NCI-H2227 treated with DMSO at 0.1 percent for 48 hours (cell line): Measurements from ENCODE around the gene MAX.
"Not testable (repeated sequence)": the region's sequence is repeated elsewhere in the genome, so short reads cannot be mapped to it uniquely, and the experiment has no call there.

Source experiments
- DNase-seq: peaks from one replicate; lab custom pipeline; 2025; lab: John Stamatoyannopoulos, UW

The MAX gene

DNA sequence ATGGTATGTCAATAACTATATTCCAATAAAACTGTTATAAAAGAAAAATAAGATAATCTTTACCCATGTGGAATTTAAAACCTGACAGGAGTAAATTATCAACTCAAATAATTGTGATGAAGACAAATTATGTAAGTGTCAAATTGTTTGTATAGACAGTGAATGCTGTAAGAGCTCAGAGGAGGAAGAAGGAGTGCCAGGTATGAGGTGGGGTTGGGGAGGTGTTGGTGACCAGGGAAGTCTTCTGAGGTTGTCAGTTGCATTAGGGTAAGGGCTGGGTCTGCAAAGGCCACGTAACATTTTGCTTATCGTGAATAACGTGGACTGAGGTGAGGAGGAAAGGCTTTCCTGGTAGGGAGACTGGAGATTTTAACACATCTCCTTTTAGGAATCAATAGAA is 2.5 kb upstream of the MAX start:
- no peak for DNase-seq

DNA sequence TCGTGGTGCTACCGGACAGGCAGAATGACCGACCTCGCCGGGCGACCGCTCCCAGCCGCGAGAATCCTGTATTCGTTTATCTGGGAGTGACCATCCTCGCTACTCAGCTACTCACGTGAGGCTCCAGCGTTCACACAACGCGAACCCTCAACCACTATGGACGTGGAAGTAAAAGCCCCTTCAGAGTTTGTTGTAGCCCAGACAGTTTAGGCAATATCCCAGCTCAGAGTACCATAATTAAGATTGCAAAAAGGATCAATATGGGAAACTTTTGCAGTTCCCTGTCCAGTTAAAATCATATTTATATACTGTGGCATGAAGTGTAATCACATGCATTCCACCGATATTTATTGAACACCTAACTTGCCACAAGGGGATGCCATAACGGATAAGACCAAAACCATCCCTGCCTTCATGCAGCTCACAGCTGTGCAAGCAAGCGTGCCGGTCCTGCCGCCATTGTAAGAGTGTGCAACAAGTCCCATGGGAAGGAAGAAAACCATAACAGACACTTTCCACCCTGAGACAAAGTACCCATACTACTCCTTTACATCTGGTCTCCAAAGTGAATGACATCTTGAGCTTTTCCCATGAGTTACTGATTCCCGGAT is 938 bp upstream of the MAX start:
- DNase-seq: peak; percentile 46

GRCh38 chr14:65101631-65102440 is 481 bp downstream of the MAX start:
- DNase-seq: no peak

DNA sequence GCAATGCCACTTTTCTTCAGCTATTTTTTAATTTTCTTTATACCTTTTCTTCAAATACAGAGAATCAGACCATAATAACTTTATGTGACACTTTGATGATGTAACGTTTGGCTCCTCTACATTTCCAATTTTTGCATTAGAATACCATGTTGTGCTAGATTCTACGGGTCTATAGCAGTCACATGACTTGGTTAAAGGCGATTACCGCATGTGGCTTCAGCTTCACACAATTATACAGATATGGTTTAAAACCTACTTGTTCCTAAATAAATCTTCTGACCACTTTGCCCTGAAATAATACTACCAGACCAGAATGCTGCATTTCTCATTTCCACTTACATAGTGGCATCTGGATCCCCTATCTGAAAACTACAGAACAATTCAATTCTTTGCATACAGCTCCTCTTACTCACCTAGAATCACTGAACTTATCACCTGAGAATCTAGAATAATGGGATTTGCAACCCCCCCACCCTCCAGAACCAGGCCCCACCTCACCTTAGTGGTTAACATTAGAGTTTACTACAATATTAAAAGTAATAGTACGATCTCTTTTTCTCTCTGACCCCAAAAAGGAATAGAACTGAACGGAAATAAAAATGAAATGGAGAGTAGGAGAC is 1.3 kb downstream of the MAX start:
- no peak for DNase-seq

GRCh38 chr14:65098586-65098985 is 3.7 kb downstream of the MAX start:
- no peak for DNase-seq

DNA sequence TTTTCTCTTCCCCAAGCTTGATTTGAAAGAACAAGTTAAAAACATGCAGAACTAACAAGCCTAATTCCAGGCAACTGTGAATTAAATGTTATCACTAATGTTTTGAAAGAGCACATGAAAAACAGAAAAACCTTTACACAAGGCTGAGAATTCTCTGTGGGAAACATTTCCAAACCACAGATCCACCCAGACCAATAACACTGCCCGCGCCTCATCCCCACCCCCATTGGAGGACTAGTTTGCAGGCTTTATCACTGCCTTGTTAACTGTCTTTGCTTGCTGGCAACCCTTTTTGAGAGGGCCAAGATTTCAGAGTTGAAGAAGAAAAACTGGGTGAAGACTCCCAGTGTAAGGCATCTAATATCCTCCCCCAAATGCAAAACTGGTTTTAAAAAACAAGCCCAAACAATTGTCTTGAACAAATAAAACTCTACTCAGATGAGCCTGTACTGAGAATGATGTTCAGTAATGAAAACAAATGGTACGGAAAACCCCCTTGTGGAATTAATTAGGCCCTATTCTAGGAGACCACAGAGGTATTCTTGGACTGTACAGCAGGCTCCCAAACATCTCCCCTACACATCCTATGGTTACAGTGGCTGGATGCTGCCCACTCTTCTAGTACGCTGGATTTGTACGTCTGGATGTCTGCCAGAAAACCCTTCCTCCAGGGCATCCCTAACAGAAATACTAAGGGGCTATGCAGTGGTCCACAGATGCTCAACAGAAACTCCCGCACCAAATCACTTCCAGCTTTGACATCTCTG is 5.8 kb downstream of the MAX start:
- no peak for DNase-seq

DNA sequence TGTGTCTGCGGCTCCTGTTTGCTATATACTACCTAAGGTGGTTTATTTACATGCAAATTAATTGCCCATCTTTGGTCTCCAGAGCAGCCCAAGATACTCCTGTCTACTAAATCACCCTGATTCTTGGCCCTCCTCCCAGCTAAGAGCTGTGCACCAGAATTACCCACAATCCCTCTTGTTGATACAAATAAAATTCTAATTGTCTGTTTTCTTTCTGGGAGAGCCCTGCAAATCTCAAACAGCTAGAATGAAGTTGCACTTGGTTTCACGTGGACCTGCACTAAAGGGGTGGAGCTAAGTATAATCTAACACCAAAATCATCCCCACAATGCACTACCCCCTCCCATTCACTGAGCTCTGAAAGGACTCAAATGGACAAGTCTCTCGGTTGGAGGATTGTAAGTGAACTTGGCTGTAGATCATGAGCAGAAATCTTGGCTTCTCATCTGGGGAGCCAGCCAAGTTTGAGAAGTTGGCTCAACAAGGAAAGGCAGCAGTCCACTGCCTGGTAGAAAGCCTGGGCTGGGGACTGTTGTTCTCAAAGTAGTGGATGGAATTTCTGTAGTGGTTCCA is 6.6 kb downstream of the MAX start:
- DNase-seq: no peak

GRCh38 chr14:65092349-65092748 is 10.0 kb downstream of the MAX start:
- DNase-seq: no peak

GRCh38 chr14:65087835-65088234 is 14.5 kb downstream of the MAX start:
- DNase-seq: not testable (repeated sequence)

DNA sequence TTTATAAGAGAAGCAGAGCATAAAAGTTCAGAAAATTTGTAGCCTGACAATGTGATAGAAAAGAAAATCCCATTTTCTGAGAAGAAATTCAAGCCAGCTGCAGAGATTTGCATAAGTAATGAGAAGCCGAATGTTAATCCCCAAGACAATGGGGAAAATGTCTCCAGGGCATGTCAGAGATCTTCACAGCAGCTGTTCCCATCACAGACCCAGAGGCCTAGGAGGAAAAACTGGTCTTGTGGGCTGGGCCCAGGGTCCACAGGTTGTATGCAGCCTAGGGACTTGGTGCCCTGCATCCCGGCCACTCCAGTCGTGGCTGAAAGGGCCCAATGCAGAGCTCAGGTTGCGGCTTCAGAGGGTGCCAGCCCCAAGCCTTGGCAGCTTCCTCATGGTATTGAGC is 15.6 kb downstream of the MAX start:
- not testable (repeated sequence) for DNase-seq

GRCh38 chr14:65084554-65085505 is 17.5 kb downstream of the MAX start:
- no peak for DNase-seq

GRCh38 chr14:65082930-65083329 is 19.4 kb downstream of the MAX start:
- no peak for DNase-seq

- DNase-seq: no peak
Observed at GRCh38 chr14:65080960-65081747, 21.2 kb downstream of the MAX start.

DNA sequence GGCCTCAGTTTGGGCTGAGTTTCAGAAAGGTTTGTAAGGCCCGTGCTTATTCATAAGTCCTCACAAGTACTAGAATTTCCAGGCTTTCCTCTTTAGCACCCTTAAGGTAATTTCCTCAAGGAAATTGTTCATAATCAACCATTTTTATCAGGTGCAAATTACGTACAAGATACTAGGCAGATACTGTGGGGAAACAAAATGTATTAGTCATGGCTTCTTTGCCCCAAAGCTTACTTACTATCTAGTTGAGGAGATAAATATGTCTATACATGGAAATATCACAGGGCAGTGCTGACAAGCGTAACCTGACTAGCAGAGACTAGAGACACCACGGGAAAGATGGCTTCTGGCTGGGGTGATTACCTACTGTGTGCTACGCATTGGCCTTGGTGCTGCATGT is 22.5 kb downstream of the MAX start:
- no peak for DNase-seq

DNA sequence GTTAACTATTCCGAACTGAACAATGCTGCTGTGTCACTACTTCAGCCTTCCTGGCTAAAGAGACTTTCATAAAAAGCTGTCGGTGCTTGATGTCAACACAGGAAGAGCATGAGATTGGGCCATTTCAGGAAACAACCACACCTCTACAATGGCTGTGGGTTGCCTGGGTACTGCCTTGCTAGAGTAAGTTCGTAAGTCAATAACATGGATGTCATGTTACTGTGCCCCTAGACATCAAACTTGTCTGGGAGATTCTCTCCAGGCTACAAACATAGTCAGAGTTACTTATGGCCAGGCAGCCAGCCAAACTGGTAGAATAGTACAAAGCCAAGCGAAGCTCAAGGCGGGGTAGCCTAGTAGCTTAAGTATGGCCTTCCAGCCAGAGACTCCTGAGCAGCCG is 23.1 kb downstream of the MAX start:
- DNase-seq: no peak

- DNase-seq: no peak
Observed at GRCh38 chr14:65077318-65077717, 25.0 kb downstream of the MAX start.

GRCh38 chr14:65075628-65076325 is 26.5 kb downstream of the MAX start:
- no peak for DNase-seq

DNA sequence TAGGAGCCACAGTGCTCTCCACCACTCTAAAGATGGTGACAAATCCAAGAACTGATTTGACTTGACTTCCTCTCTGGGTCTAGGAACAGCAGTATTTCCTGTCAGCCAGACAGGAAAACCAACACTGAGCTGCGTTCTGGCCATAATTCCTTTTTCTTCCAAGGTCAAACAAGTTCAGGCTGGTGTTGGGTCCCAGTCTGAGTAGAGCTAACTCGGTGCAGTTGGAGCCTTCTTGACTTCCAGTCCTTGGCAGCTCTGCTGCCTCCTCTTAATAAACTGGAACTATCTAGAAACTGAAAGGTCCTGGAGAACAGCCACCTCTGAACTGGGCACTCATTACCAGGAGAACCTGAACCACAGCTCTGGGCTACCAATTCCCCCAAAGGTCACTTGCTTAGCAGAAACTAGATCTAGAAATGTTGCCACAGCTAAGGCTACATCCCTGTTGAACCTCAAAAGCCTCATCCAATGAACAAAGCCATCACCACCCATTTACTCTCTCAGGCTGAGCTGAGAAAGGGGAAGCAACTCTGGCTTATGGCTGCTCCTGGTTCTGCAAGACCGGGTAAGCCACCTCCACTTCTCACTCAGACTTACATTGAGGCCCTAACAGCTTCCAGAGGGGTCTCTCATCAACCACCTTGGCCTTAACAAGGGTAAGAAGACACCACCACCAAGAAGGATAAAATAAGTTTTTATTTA is 27.7 kb downstream of the MAX start:
- no peak for DNase-seq

DNA sequence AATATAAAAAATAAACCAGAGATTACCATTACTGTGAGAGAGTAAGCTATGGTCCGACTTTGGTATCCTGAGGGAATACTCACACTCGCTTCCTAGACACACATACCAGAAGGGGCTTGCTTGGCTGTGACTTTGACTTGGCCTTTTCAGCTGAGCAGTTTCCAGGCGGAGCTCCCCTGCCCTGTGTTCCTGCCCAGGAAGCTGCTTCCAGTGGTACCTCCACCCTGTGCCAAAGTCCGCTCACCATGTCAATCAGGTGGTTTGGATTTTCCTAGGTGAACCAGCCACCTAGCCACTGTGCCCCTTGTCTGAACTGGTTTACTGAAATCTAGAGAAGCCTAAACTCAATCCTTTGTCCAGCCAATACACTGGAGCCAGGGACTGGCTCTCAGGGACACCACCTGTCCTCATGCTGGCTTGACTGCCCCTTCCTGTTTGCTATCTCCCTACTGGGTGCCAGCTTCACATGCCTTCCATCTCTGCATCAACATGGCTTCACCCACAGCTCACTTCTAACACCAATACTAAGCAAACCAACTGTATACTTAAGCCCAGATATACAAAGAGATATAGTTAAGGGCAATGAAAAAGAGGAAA is 28.6 kb downstream of the MAX start:
- DNase-seq: no peak
